ENCODE data around the gene ANAPC1.
"Not testable (repeated sequence)": the region's sequence is repeated elsewhere in the genome, so short reads cannot be mapped to it uniquely, and the experiment has no call there.

The ANAPC1 gene

GRCh38 chr2:111883661-111884591 lies at the start of gene ANAPC1:
ANAPC1 (minus strand) TSS chr2:111884193; CDS start chr2:111880825, 3,368 bp downstream.
- peak; percentile 80 to 83 for DNase-seq (ENCODE audit: low read depth in 2 of 2)

- DNase-seq (ENCODE audit: low read depth in 2 of 2): no peak
Measured at GRCh38 chr2:111932841-111933291, 48.9 kb upstream of the ANAPC1 start.

GRCh38 chr2:111930875-111931274 lies 46.9 kb upstream of the ANAPC1 start:
- DNase-seq (ENCODE audit: low read depth in 2 of 2): peak in 1 of 2 donors; percentile 2

GRCh38 chr2:111930409-111930808 lies 46.4 kb upstream of the ANAPC1 start:
- peak in 1 of 2 donors; percentile 10 for DNase-seq (ENCODE audit: low read depth in 2 of 2)

GRCh38 chr2:111927723-111928122 lies 43.7 kb upstream of the ANAPC1 start:
- no peak for DNase-seq (ENCODE audit: low read depth in 2 of 2)

- DNase-seq (ENCODE audit: low read depth in 2 of 2): no peak
Measured at GRCh38 chr2:111924617-111925107, 40.7 kb upstream of the ANAPC1 start.

- no peak for DNase-seq (ENCODE audit: low read depth in 2 of 2)
Measured at GRCh38 chr2:111923276-111923804, 39.3 kb upstream of the ANAPC1 start.

GRCh38 chr2:111919794-111920608 lies 36.0 kb upstream of the ANAPC1 start:
- no peak for DNase-seq (ENCODE audit: low read depth in 2 of 2)

- no peak for DNase-seq (ENCODE audit: low read depth in 2 of 2)
Measured at GRCh38 chr2:111919365-111919764, 35.4 kb upstream of the ANAPC1 start.

- DNase-seq (ENCODE audit: low read depth in 2 of 2): no peak
Measured at GRCh38 chr2:111918383-111918806, 34.4 kb upstream of the ANAPC1 start.

- no peak for DNase-seq (ENCODE audit: low read depth in 2 of 2)
Measured at GRCh38 chr2:111917106-111917505, 33.1 kb upstream of the ANAPC1 start.

GRCh38 chr2:111912547-111912946 lies 28.6 kb upstream of the ANAPC1 start:
- DNase-seq (ENCODE audit: low read depth in 2 of 2): no peak

- DNase-seq (ENCODE audit: low read depth in 2 of 2): not testable (repeated sequence)
Measured at GRCh38 chr2:111911295-111911977, 27.4 kb upstream of the ANAPC1 start.

GRCh38 chr2:111910609-111911277 lies 26.8 kb upstream of the ANAPC1 start:
- DNase-seq (ENCODE audit: low read depth in 2 of 2): no peak

- not testable (repeated sequence) for DNase-seq (ENCODE audit: low read depth in 2 of 2)
Measured at GRCh38 chr2:111909997-111910396, 26.0 kb upstream of the ANAPC1 start.

- DNase-seq (ENCODE audit: low read depth in 2 of 2): no peak
Measured at GRCh38 chr2:111909079-111909478, 25.1 kb upstream of the ANAPC1 start.

- no peak for DNase-seq (ENCODE audit: low read depth in 2 of 2)
Measured at GRCh38 chr2:111908578-111908977, 24.6 kb upstream of the ANAPC1 start.

GRCh38 chr2:111905990-111906735 lies 22.2 kb upstream of the ANAPC1 start:
- no peak for DNase-seq (ENCODE audit: low read depth in 2 of 2)

GRCh38 chr2:111905475-111905869 lies 21.5 kb upstream of the ANAPC1 start:
- DNase-seq (ENCODE audit: low read depth in 2 of 2): not testable (repeated sequence)

Measured in stimulated activated CD8-positive, alpha-beta memory T cell treated with anti-CD3 and anti-CD28 coated beads, Interleukin-15, amount 100 ng/mL, for 48 hours (primary cell).